ES-I3 (cell line): ENCODE measurements around the gene ALG6.
"Not testable (repeated sequence)": the region's sequence is repeated elsewhere in the genome, so short reads cannot be mapped to it uniquely, and the experiment has no call there.

ENCODE experiments used
- H3K36me3 ChIP-seq: 2 replicates; pipeline ENCODE4 v1.6.1; 2013; ENCODE audit warnings: mild to moderate bottlenecking, low read length, control low read depth, moderate library complexity; ENCODE audit not compliant: insufficient read depth
- H3K4me1 ChIP-seq: 2 replicates; pipeline ENCODE4 v1.6.1; 2013; ENCODE audit warnings: mild to moderate bottlenecking, control low read depth, low read length; ENCODE audit not compliant: insufficient read depth
- H3K9ac ChIP-seq: 2 replicates; pipeline ENCODE4 v1.6.1; 2013; ENCODE audit warnings: low read depth, mild to moderate bottlenecking, low read length, moderate library complexity
- H3K9me3 ChIP-seq: 2 replicates; pipeline ENCODE4 v1.6.1; 2013; ENCODE audit warnings: mild to moderate bottlenecking, low read length, moderate library complexity; ENCODE audit not compliant: control insufficient read depth, insufficient read depth

ALG6 gene

GRCh38 chr1:63414691-63415365, 47.4 kb downstream of the ALG6 start:
- H3K4me1 ChIP-seq = no peaks in the 10 kb centered on the region; the same call in none of the 2 replicates
- no peaks in the 10 kb centered on the region for H3K36me3 ChIP-seq
- H3K9ac ChIP-seq = no peak overlapping the region
- H3K9me3 ChIP-seq = no peaks in the 10 kb centered on the region

- Histone ChIP-seq H3K4me1 (no peaks in the 10 kb centered on the region; the same call in 1 of the 2 replicates), H3K9ac (no peak overlapping the region), H3K9me3 (no peaks in the 10 kb centered on the region), H3K36me3 (no peaks in the 10 kb centered on the region)
Measured at GRCh38 chr1:63418101-63418500, 50.7 kb downstream of the ALG6 start.

- not testable (repeated sequence) for H3K4me1 ChIP-seq, H3K9me3 ChIP-seq, H3K36me3 ChIP-seq, H3K9ac ChIP-seq
Measured at GRCh38 chr1:63420746-63421145, 53.3 kb downstream of the ALG6 start.

- no peaks in the 10 kb centered on the region for H3K4me1 ChIP-seq
- no peaks in the 10 kb centered on the region for H3K9me3 ChIP-seq
- H3K36me3 ChIP-seq = no peaks in the 10 kb centered on the region
- no peak overlapping the region for H3K9ac ChIP-seq
Measured at GRCh38 chr1:63423649-63424048, 56.2 kb downstream of the ALG6 start.

GRCh38 chr1:63428815-63429214, 61.4 kb downstream of the ALG6 start:
- Histone ChIP-seq H3K36me3 (no peaks in the 10 kb centered on the region), H3K9me3 (peaks cover 5% of the 10 kb centered on the region; the same call in 1 of the 2 replicates), H3K9ac (no peak overlapping the region), H3K4me1 (no peaks in the 10 kb centered on the region)

- H3K9me3 ChIP-seq = peaks cover 5% of the 10 kb centered on the region; the same call in 1 of the 2 replicates
- H3K4me1 ChIP-seq = no peaks in the 10 kb centered on the region
- no peak overlapping the region for H3K9ac ChIP-seq
- H3K36me3 ChIP-seq = no peaks in the 10 kb centered on the region
Measured at GRCh38 chr1:63429281-63429680, 61.9 kb downstream of the ALG6 start.

GRCh38 chr1:63435161-63435560, 67.7 kb downstream of the ALG6 start:
- Histone ChIP-seq H3K36me3 (no peaks in the 10 kb centered on the region; the same call in 1 of the 2 replicates), H3K4me1 (no peaks in the 10 kb centered on the region), H3K9ac (no peak overlapping the region), H3K9me3 (peaks cover 5% of the 10 kb centered on the region; the same call in 1 of the 2 replicates)

- Histone ChIP-seq H3K9me3 (no peaks in the 10 kb centered on the region), H3K36me3 (no peaks in the 10 kb centered on the region), H3K4me1 (peaks cover 4% of the 10 kb centered on the region; the same call in 1 of the 2 replicates), H3K9ac (no peak overlapping the region)
Measured at GRCh38 chr1:63442141-63442475, 74.7 kb downstream of the ALG6 start.

GRCh38 chr1:63448731-63449246, 81.4 kb downstream of the ALG6 start:
- Histone ChIP-seq H3K9ac (no peak overlapping the region), H3K4me1 (no peaks in the 10 kb centered on the region), H3K9me3 (no peaks in the 10 kb centered on the region; the same call in 1 of the 2 replicates), H3K36me3 (no peaks in the 10 kb centered on the region)

- H3K9ac ChIP-seq = no peak overlapping the region
- H3K36me3 ChIP-seq = no peaks in the 10 kb centered on the region
- H3K9me3 ChIP-seq = no peaks in the 10 kb centered on the region; the same call in 1 of the 2 replicates
- no peaks in the 10 kb centered on the region for H3K4me1 ChIP-seq
Measured at GRCh38 chr1:63450416-63450815, 83.0 kb downstream of the ALG6 start.

GRCh38 chr1:63453232-63453631, 85.8 kb downstream of the ALG6 start:
- no peaks in the 10 kb centered on the region; the same call in 1 of the 2 replicates for H3K9me3 ChIP-seq
- H3K36me3 ChIP-seq = no peaks in the 10 kb centered on the region
- no peaks in the 10 kb centered on the region for H3K4me1 ChIP-seq
- no peak overlapping the region for H3K9ac ChIP-seq

GRCh38 chr1:63454269-63454668, 86.8 kb downstream of the ALG6 start:
- H3K9me3 ChIP-seq = no peaks in the 10 kb centered on the region; the same call in 1 of the 2 replicates
- no peaks in the 10 kb centered on the region for H3K4me1 ChIP-seq

GRCh38 chr1:63458750-63459149, 91.3 kb downstream of the ALG6 start:
- Histone ChIP-seq H3K4me1 (no peaks in the 10 kb centered on the region), H3K36me3 (no peaks in the 10 kb centered on the region), H3K9ac (no peak overlapping the region), H3K9me3 (peaks cover 6% of the 10 kb centered on the region; the same call in 1 of the 2 replicates)

More at GRCh38 chr1:63454269-63454668, 86.8 kb downstream of the ALG6 start:
- no peak overlapping the region for H3K9ac ChIP-seq
- no peaks in the 10 kb centered on the region for H3K36me3 ChIP-seq

GRCh38 chr1:63461661-63462230, 94.3 kb downstream of the ALG6 start:
- H3K36me3 ChIP-seq = no peaks in the 10 kb centered on the region

GRCh38 chr1:63463248-63463647, 95.8 kb downstream of the ALG6 start:
- H3K4me1 ChIP-seq = no peaks in the 10 kb centered on the region
- H3K9me3 ChIP-seq = peaks cover 6% of the 10 kb centered on the region; the same call in 1 of the 2 replicates
- no peak overlapping the region for H3K9ac ChIP-seq
- H3K36me3 ChIP-seq = no peaks in the 10 kb centered on the region

More at GRCh38 chr1:63461661-63462230, 94.3 kb downstream of the ALG6 start:
- H3K9me3 ChIP-seq = peaks cover 6% of the 10 kb centered on the region; the same call in 1 of the 2 replicates
- no peaks in the 10 kb centered on the region for H3K4me1 ChIP-seq
- no peak overlapping the region for H3K9ac ChIP-seq
